Measurements from ENCODE around the gene SRSF2.
"Not testable (repeated sequence)": the region's sequence is repeated elsewhere in the genome, so short reads cannot be mapped to it uniquely, and the experiment has no call there.

Gene SRSF2

GRCh38 chr17:76726776-76727718 lies 10.1 kb downstream of the SRSF2 start, which contains the start of gene METTL23:
TSS of gene METTL23 (plus strand) at chr17:76726839. CDS start at chr17:76729711, 2,872 bp downstream.
- TF ChIP-seq POLR2A (IDR thresholded peaks at IDR 0.05; ENCODE audit: low read depth, low read length), result peak; percentile 76; the same call in 1 of the 2 replicates
- TF ChIP-seq TAF1 (IDR thresholded peaks at IDR 0.05; ENCODE audit: borderline replicate concordance, low read depth, low read length), result no peak
- TF ChIP-seq POLR2AphosphoS5 (IDR thresholded peaks at IDR 0.05; ENCODE audit: low read depth, low read length), result no peak; the same call in none of the 2 replicates
- peak; percentile 75 for DNase-seq (ENCODE audit: insufficient read length)
- no peak for FAIRE-seq

GRCh38 chr17:76726231-76726775 lies 10.8 kb downstream of the SRSF2 start, which contains the start of gene JMJD6:
TSS of gene JMJD6 (minus strand) at chr17:76726606. CDS start at chr17:76726475, 131 bp downstream.
- FAIRE-seq (peak; percentile 90), DNase-seq (ENCODE audit: insufficient read length) (peak; percentile 91)
- TF ChIP-seq POLR2A (IDR thresholded peaks at IDR 0.05; ENCODE audit: low read depth, low read length), result peak; percentile 82
- peak; percentile 73 for TF ChIP-seq POLR2AphosphoS5 (IDR thresholded peaks at IDR 0.05; ENCODE audit: low read depth, low read length)
- TF ChIP-seq TAF1 (IDR thresholded peaks at IDR 0.05; ENCODE audit: borderline replicate concordance, low read depth, low read length), result peak; percentile 41; the same call in 1 of the 2 replicates

- peak; percentile 61 for DNase-seq (ENCODE audit: insufficient read length)
- FAIRE-seq, result peak; percentile 69
- TF ChIP-seq POLR2AphosphoS5 (IDR thresholded peaks at IDR 0.05; ENCODE audit: low read depth, low read length), result no peak
- no peak for TF ChIP-seq POLR2A (IDR thresholded peaks at IDR 0.05; ENCODE audit: low read depth, low read length)
- no peak for TF ChIP-seq TAF1 (IDR thresholded peaks at IDR 0.05; ENCODE audit: borderline replicate concordance, low read depth, low read length)
Measured at GRCh38 chr17:76725580-76726230, 11.4 kb downstream of the SRSF2 start.

GRCh38 chr17:76723812-76724211 lies 13.3 kb downstream of the SRSF2 start:
- FAIRE-seq (no peak), DNase-seq (ENCODE audit: insufficient read length) (no peak)
- no peak for TF ChIP-seq TAF1 (IDR thresholded peaks at IDR 0.05; ENCODE audit: borderline replicate concordance, low read depth, low read length)
- TF ChIP-seq POLR2AphosphoS5 (IDR thresholded peaks at IDR 0.05; ENCODE audit: low read depth, low read length), result no peak
- TF ChIP-seq POLR2A (IDR thresholded peaks at IDR 0.05; ENCODE audit: low read depth, low read length), result no peak

GRCh38 chr17:76722977-76723376 lies 14.2 kb downstream of the SRSF2 start:
- DNase-seq (ENCODE audit: insufficient read length); FAIRE-seq: not testable (repeated sequence)

GRCh38 chr17:76722279-76722678 lies 14.9 kb downstream of the SRSF2 start:
- DNase-seq (ENCODE audit: insufficient read length) (no peak), FAIRE-seq (no peak)
- TF ChIP-seq POLR2A (IDR thresholded peaks at IDR 0.05; ENCODE audit: low read depth, low read length), result no peak
- no peak for TF ChIP-seq POLR2AphosphoS5 (IDR thresholded peaks at IDR 0.05; ENCODE audit: low read depth, low read length)
- no peak for TF ChIP-seq TAF1 (IDR thresholded peaks at IDR 0.05; ENCODE audit: borderline replicate concordance, low read depth, low read length)

GRCh38 chr17:76721463-76721862 lies 15.7 kb downstream of the SRSF2 start:
- DNase-seq (ENCODE audit: insufficient read length) (no peak), FAIRE-seq (no peak)
- TF ChIP-seq POLR2A (IDR thresholded peaks at IDR 0.05; ENCODE audit: low read depth, low read length), result no peak
- TF ChIP-seq TAF1 (IDR thresholded peaks at IDR 0.05; ENCODE audit: borderline replicate concordance, low read depth, low read length), result no peak
- TF ChIP-seq POLR2AphosphoS5 (IDR thresholded peaks at IDR 0.05; ENCODE audit: low read depth, low read length), result no peak

GRCh38 chr17:76720941-76721340 lies 16.2 kb downstream of the SRSF2 start:
- FAIRE-seq, result no peak
- TF ChIP-seq POLR2A (IDR thresholded peaks at IDR 0.05; ENCODE audit: low read depth, low read length) (no peak), TAF1 (IDR thresholded peaks at IDR 0.05; ENCODE audit: borderline replicate concordance, low read depth, low read length) (no peak), POLR2AphosphoS5 (IDR thresholded peaks at IDR 0.05; ENCODE audit: low read depth, low read length) (no peak)
- DNase-seq (ENCODE audit: insufficient read length), result no peak

GRCh38 chr17:76720211-76720610 lies 16.9 kb downstream of the SRSF2 start:
- no peak for DNase-seq (ENCODE audit: insufficient read length)
- TF ChIP-seq POLR2A (IDR thresholded peaks at IDR 0.05; ENCODE audit: low read depth, low read length) (no peak), TAF1 (IDR thresholded peaks at IDR 0.05; ENCODE audit: borderline replicate concordance, low read depth, low read length) (no peak), POLR2AphosphoS5 (IDR thresholded peaks at IDR 0.05; ENCODE audit: low read depth, low read length) (no peak)
- FAIRE-seq, result no peak

GRCh38 chr17:76718516-76718915 lies 18.6 kb downstream of the SRSF2 start:
- FAIRE-seq (no peak), DNase-seq (ENCODE audit: insufficient read length) (no peak)
- TF ChIP-seq POLR2AphosphoS5 (IDR thresholded peaks at IDR 0.05; ENCODE audit: low read depth, low read length) (no peak), TAF1 (IDR thresholded peaks at IDR 0.05; ENCODE audit: borderline replicate concordance, low read depth, low read length) (no peak), POLR2A (IDR thresholded peaks at IDR 0.05; ENCODE audit: low read depth, low read length) (no peak)

GRCh38 chr17:76716839-76717215 lies 20.3 kb downstream of the SRSF2 start:
- DNase-seq (ENCODE audit: insufficient read length) (no peak), FAIRE-seq (no peak)
- no peak for TF ChIP-seq POLR2A (IDR thresholded peaks at IDR 0.05; ENCODE audit: low read depth, low read length)
